Nephron (organoid): ENCODE measurements around the gene NFASC.

Experiments
- H3K27ac Mint-ChIP-seq, 3 experiments: 2 replicates each; pipeline ENCODE4 v1.8.0; 2020; ENCODE audit warnings: mixed read lengths in 3 of 3, mild to moderate bottlenecking in 2 of 3, moderate library complexity in 1 of 3
- H3K27me3 Mint-ChIP-seq: 2 replicates; pipeline ENCODE4 v1.8.0; 2021; ENCODE audit warnings: low read depth, mild to moderate bottlenecking, moderate library complexity, mixed read lengths
- H3K36me3 Mint-ChIP-seq: 2 replicates; pipeline ENCODE4 v1.8.0; 2020; ENCODE audit warnings: low read depth, mixed read lengths
- H3K4me1 Mint-ChIP-seq: 2 replicates; pipeline ENCODE4 v1.8.0; 2020; ENCODE audit warnings: mixed read lengths
- H3K4me3 Mint-ChIP-seq, 3 experiments: 2 replicates each; pipeline ENCODE4 v1.8.0; 2020; ENCODE audit warnings: mild to moderate bottlenecking in 3 of 3, mixed read lengths in 3 of 3, moderate library complexity in 2 of 3
- H3K9me3 Mint-ChIP-seq: 2 replicates; pipeline ENCODE4 v1.8.0; 2020; ENCODE audit warnings: mixed read lengths
- TF ChIP-seq, protein P1 (sequence below), 3 experiments: fragments of 200-600 bp; sonication (generic); IDR thresholded peaks; one replicate each; pipeline ENCODE4 v1.5.0; 2021; ENCODE audit warnings: antibody characterized with exemption in 3 of 3; ENCODE audit not compliant: unreplicated experiment in 3 of 3

The NFASC gene

DNA sequence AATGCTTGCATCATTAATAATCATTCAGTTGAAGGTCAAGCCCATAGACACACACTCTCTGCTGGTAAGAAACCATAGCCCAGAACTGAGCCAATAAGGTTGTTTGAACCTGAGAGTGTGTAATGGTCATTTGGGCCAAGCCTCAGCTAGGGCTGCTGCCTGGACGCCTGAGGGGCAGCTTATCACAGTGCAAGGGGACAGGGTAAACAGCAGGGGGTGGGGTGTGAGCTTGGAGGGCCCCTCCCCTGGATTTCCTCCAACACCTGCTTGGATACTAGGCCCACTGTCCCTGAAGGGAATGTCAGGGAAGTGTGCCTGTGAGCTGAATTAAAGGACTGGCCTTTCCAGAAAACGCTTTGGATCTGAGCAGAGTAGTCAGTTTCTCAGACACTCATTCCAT is 147.7 kb downstream of the NFASC start:
- H3K27ac Mint-ChIP-seq, result no peak overlapping the region
- peaks cover 32% of the 10 kb centered on the region for H3K27me3 Mint-ChIP-seq
- no peak overlapping the region for H3K4me3 Mint-ChIP-seq
- no peaks in the 10 kb centered on the region for H3K9me3 Mint-ChIP-seq
- TF ChIP-seq, protein P1, sequence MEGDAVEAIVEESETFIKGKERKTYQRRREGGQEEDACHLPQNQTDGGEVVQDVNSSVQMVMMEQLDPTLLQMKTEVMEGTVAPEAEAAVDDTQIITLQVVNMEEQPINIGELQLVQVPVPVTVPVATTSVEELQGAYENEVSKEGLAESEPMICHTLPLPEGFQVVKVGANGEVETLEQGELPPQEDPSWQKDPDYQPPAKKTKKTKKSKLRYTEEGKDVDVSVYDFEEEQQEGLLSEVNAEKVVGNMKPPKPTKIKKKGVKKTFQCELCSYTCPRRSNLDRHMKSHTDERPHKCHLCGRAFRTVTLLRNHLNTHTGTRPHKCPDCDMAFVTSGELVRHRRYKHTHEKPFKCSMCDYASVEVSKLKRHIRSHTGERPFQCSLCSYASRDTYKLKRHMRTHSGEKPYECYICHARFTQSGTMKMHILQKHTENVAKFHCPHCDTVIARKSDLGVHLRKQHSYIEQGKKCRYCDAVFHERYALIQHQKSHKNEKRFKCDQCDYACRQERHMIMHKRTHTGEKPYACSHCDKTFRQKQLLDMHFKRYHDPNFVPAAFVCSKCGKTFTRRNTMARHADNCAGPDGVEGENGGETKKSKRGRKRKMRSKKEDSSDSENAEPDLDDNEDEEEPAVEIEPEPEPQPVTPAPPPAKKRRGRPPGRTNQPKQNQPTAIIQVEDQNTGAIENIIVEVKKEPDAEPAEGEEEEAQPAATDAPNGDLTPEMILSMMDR (IDR thresholded peaks at IDR 0.05; ENCODE audit: unreplicated experiment in 3 of 3), result no peak
- H3K4me1 Mint-ChIP-seq, result peaks cover 17% of the 10 kb centered on the region
- H3K36me3 Mint-ChIP-seq, result no peaks in the 10 kb centered on the region

DNA sequence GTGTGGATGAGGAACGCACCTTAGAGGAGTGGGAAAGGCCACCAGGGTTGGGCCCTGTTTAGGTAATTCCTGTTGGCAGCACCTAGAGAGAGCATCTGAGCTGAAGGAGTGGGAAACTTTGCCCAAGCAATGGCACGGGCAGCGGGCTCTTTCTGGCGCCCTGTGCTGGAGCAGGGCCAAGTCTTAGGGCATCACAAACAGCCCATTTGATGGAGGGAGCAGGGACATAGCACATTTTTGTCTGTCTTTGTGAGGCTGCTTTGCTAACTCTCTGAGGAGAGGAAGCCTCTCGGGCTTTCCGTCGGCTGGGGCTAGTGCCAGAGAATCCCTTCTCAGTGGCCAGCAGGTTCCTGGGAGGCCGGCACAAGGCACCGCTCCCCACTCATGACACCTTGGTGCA is 149.8 kb downstream of the NFASC start:
- Mint-ChIP-seq H3K27me3 (peaks cover 34% of the 10 kb centered on the region), H3K27ac (no peak overlapping the region), H3K9me3 (no peaks in the 10 kb centered on the region), H3K4me1 (no peaks in the 10 kb centered on the region), H3K4me3 (no peak overlapping the region), H3K36me3 (no peaks in the 10 kb centered on the region)
- TF ChIP-seq, protein P1 (IDR thresholded peaks at IDR 0.05; ENCODE audit: unreplicated experiment in 3 of 3), result no peak

DNA sequence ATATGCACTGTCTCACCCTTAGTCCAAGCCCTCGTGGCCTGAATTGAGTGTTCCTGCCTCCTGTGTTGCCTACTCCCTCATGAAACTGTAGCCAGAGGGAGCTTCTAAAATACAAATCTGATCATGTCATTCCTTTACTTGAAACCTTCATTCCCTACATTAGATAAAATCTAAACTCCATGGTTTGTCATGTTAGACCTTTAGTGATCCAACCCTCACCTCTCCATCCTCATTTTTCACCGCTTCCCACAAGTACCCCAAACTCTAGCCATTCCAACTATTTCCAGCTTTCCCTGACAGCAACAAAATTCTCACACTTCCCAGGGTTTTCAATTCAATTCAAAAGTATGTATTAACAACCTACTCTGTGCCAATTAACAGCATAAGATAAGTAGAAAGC is 154.0 kb downstream of the NFASC start:
- TF ChIP-seq, protein P1 (IDR thresholded peaks at IDR 0.05; ENCODE audit: unreplicated experiment in 3 of 3), result no peak
- Mint-ChIP-seq H3K4me1 (peaks cover 6% of the 10 kb centered on the region), H3K4me3 (no peak overlapping the region), H3K36me3 (no peaks in the 10 kb centered on the region), H3K9me3 (no peaks in the 10 kb centered on the region), H3K27me3 (peaks cover 39% of the 10 kb centered on the region), H3K27ac (no peak overlapping the region)

DNA sequence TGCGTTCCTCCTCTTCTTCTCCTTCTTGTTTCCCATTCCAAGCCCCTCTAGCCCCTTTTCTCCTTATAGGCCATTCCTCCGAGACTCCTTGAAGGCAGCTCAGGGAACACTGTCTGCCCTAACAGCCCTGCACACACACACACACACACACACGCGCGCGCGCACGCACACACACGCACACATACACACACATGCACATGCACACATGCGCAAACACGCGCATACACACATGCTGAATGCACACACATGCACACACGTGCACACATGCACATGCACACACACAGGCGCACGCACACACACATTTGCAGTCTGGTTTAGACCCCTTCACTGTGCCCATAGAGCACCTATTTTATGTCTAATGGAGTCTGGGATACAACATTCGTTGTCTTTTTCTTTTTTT is 154.6 kb downstream of the NFASC start:
- peaks cover 43% of the 10 kb centered on the region for H3K27me3 Mint-ChIP-seq
- H3K9me3 Mint-ChIP-seq, result no peaks in the 10 kb centered on the region

DNA sequence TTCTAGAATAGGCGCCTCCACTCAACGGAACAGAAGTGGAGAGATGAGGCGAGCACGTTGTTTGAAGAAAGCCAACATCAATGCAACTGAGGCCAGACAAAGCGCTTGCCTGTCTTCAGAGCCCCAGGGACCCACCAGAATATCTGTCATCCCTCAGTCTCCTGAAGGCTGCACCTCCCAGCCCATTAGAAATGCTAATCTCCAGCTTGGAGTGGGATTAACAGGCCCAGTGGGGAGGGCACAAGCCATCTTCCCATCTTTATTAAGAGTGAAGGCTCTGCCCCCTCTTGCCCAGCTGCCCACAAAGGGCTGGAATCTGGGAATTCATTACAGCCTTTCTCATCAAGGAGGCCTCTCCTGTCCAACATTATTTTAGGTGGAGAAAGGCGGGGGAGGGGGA is 155.5 kb downstream of the NFASC start:
- Mint-ChIP-seq H3K4me3 (no peak overlapping the region), H3K36me3 (no peaks in the 10 kb centered on the region), H3K4me1 (peaks cover 18% of the 10 kb centered on the region), H3K27ac (no peak overlapping the region), H3K9me3 (no peaks in the 10 kb centered on the region), H3K27me3 (peaks cover 45% of the 10 kb centered on the region)
- TF ChIP-seq, protein P1 (IDR thresholded peaks at IDR 0.05; ENCODE audit: unreplicated experiment in 3 of 3), result no peak

More for the DNA sequence above, 154.6 kb downstream of the NFASC start:
- Mint-ChIP-seq H3K27ac (no peak overlapping the region), H3K36me3 (no peaks in the 10 kb centered on the region), H3K4me1 (peaks cover 11% of the 10 kb centered on the region), H3K4me3 (no peak overlapping the region)
- TF ChIP-seq, protein P1 (IDR thresholded peaks at IDR 0.05; ENCODE audit: unreplicated experiment in 3 of 3), result no peak

DNA sequence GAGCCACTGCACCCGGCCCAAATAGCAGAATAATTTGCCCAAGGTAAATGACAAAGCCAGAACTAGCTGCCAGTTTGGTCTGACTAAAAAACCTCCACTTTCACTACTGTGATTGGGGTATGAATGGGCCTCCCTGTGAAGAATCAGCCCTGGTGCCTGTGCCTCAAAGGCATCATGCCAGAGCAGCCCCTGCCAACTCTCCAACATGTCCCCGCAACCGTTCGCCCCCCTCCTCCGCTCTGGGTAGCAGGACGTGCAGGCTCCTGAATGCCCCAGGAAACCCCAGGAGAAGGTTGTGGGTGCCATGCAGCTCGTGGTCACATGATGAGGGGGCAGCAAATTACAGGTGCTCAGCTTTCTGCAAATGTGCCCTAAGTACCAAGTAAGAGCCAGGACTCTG is 157.7 kb downstream of the NFASC start:
- Mint-ChIP-seq H3K4me3 (no peak overlapping the region), H3K9me3 (no peaks in the 10 kb centered on the region), H3K36me3 (no peaks in the 10 kb centered on the region), H3K27me3 (peaks cover 48% of the 10 kb centered on the region), H3K27ac (no peak overlapping the region), H3K4me1 (peaks cover 27% of the 10 kb centered on the region)
- TF ChIP-seq, protein P1 (IDR thresholded peaks at IDR 0.05; ENCODE audit: unreplicated experiment in 3 of 3), result no peak
